ENCODE results near the gene DHCR24.

DNA sequence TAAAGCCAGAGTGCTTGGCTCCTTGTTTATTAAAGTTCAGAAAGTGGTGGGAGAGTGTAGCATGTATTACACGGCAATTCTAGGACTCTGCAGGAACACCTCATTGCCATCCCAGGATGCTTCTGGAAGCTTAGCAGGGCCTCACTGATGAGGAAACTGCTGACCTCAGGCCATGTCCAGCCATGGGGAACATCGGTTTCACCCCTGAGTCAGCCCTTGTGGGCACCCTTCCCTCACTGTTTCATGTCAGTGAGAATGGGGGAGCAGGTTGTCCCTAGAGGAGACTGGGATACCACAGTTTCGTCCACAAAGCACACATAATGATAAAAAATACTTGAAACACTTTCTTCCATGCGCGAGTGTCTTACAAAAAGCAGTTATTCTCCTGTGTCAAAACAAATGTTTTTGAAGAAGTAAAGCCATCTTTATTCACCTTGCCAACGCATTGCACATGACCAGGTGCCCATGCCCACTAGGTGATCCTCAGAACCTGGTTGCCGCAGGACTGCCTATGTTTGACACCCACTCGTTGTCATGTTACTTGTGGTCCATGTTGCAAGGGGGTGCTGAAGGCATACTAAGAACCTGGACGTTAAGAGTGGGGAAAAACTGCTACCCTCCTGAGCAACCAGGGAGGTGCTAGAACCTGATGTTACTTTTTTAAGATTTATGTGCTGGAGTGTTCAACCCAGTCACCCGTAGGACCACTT is 44.6 kb downstream of the DHCR24 start:
- TF ChIP-seq, protein P1, sequence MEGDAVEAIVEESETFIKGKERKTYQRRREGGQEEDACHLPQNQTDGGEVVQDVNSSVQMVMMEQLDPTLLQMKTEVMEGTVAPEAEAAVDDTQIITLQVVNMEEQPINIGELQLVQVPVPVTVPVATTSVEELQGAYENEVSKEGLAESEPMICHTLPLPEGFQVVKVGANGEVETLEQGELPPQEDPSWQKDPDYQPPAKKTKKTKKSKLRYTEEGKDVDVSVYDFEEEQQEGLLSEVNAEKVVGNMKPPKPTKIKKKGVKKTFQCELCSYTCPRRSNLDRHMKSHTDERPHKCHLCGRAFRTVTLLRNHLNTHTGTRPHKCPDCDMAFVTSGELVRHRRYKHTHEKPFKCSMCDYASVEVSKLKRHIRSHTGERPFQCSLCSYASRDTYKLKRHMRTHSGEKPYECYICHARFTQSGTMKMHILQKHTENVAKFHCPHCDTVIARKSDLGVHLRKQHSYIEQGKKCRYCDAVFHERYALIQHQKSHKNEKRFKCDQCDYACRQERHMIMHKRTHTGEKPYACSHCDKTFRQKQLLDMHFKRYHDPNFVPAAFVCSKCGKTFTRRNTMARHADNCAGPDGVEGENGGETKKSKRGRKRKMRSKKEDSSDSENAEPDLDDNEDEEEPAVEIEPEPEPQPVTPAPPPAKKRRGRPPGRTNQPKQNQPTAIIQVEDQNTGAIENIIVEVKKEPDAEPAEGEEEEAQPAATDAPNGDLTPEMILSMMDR (IDR thresholded peaks at IDR 0.05): no peak
- TF ChIP-seq ZNF121 (CRISPR knock-in tag; IDR thresholded peaks at IDR 0.05) (no peak), ESRRA (CRISPR knock-in tag; IDR thresholded peaks at IDR 0.05; ENCODE audit: borderline replicate concordance) (no peak), NFE2L1 (CRISPR knock-in tag; IDR thresholded peaks at IDR 0.05) (no peak), NR2C2 (CRISPR knock-in tag; IDR thresholded peaks at IDR 0.05) (no peak), MYBL2 (CRISPR knock-in tag; IDR thresholded peaks at IDR 0.05) (no peak), KAT7 (CRISPR knock-in tag; IDR thresholded peaks at IDR 0.05; ENCODE audit: borderline replicate concordance) (no peak)
- TF ChIP-seq, protein P2, sequence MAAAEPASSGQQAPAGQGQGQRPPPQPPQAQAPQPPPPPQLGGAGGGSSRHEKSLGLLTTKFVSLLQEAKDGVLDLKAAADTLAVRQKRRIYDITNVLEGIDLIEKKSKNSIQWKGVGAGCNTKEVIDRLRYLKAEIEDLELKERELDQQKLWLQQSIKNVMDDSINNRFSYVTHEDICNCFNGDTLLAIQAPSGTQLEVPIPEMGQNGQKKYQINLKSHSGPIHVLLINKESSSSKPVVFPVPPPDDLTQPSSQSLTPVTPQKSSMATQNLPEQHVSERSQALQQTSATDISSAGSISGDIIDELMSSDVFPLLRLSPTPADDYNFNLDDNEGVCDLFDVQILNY (CRISPR knock-in tag; IDR thresholded peaks at IDR 0.05): no peak
- TF ChIP-seq, protein P3, sequence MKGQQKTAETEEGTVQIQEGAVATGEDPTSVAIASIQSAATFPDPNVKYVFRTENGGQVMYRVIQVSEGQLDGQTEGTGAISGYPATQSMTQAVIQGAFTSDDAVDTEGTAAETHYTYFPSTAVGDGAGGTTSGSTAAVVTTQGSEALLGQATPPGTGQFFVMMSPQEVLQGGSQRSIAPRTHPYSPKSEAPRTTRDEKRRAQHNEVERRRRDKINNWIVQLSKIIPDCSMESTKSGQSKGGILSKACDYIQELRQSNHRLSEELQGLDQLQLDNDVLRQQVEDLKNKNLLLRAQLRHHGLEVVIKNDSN (CRISPR knock-in tag; IDR thresholded peaks at IDR 0.05): no peak
- TF ChIP-seq, protein P4, sequence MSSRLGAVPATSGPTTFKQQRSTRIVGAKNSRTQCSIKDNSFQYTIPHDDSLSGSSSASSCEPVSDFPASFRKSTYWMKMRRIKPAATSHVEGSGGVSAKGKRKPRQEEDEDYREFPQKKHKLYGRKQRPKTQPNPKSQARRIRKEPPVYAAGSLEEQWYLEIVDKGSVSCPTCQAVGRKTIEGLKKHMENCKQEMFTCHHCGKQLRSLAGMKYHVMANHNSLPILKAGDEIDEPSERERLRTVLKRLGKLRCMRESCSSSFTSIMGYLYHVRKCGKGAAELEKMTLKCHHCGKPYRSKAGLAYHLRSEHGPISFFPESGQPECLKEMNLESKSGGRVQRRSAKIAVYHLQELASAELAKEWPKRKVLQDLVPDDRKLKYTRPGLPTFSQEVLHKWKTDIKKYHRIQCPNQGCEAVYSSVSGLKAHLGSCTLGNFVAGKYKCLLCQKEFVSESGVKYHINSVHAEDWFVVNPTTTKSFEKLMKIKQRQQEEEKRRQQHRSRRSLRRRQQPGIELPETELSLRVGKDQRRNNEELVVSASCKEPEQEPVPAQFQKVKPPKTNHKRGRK (CRISPR knock-in tag; IDR thresholded peaks at IDR 0.05; ENCODE audit: borderline replicate concordance): no peak
- TF ChIP-seq, protein P5, sequence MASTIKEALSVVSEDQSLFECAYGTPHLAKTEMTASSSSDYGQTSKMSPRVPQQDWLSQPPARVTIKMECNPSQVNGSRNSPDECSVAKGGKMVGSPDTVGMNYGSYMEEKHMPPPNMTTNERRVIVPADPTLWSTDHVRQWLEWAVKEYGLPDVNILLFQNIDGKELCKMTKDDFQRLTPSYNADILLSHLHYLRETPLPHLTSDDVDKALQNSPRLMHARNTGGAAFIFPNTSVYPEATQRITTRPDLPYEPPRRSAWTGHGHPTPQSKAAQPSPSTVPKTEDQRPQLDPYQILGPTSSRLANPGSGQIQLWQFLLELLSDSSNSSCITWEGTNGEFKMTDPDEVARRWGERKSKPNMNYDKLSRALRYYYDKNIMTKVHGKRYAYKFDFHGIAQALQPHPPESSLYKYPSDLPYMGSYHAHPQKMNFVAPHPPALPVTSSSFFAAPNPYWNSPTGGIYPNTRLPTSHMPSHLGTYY (CRISPR knock-in tag; IDR thresholded peaks at IDR 0.05): no peak
